DOHH2 (cell line): ENCODE data around the gene SNRPA.
A peak's percentile ranks its signal among the peaks of the same experiment; 100 is the strongest.

Experiments used
- H3F3A ChIP-seq: fragments of 200-600 bp; sonication (generic), shearing (Covaris generic); 2 replicates; pipeline ENCODE4 v1.6.0; 2016; ENCODE audit warnings: antibody characterized with exemption, mild to moderate bottlenecking; ENCODE audit not compliant: control insufficient read depth, insufficient read depth
- H3K27ac ChIP-seq: fragments of 200-600 bp; sonication (generic); 2 replicates; pipeline ENCODE4 v1.5.1; 2014; ENCODE audit warnings: low read depth, mild to moderate bottlenecking, low read length, moderate library complexity
- H3K27me3 ChIP-seq: fragments of 200-600 bp; sonication (generic); 2 replicates; pipeline ENCODE4 v1.6.1; 2014; ENCODE audit warnings: mild to moderate bottlenecking, low read length, mixed read lengths; ENCODE audit not compliant: control insufficient read depth
- H3K36me3 ChIP-seq: fragments of 200-600 bp; sonication (generic); 2 replicates; pipeline ENCODE4 v1.6.1; 2014; ENCODE audit warnings: mild to moderate bottlenecking, low read length, moderate library complexity, mixed read lengths; ENCODE audit not compliant: control insufficient read depth
- H3K4me1 ChIP-seq: fragments of 200-600 bp; sonication (generic); 2 replicates; pipeline ENCODE4 v1.6.1; 2014; ENCODE audit warnings: mild to moderate bottlenecking, low read length, mixed read lengths; ENCODE audit not compliant: control insufficient read depth
- H3K4me2 ChIP-seq: fragments of 200-600 bp; sonication (generic); 2 replicates; pipeline ENCODE4 v1.6.0; 2014; ENCODE audit warnings: mild to moderate bottlenecking, low read length, moderate library complexity
- H3K4me3 ChIP-seq: fragments of 200-600 bp; sonication (generic); 2 replicates; pipeline ENCODE4 v1.5.1; 2014; ENCODE audit warnings: mild to moderate bottlenecking, low read length, mixed read lengths
- H3K79me2 ChIP-seq: fragments of 200-600 bp; sonication (generic); 2 replicates; pipeline ENCODE4 v1.6.1; 2014; ENCODE audit warnings: mild to moderate bottlenecking, low read length, mixed read lengths; ENCODE audit not compliant: control insufficient read depth
- H3K9me2 ChIP-seq: fragments of 200-600 bp; sonication (generic); replicated peaks from 2 replicates; pipeline ENCODE4 v1.6.1; 2014; ENCODE audit warnings: mild to moderate bottlenecking, low read length, mixed read lengths; ENCODE audit not compliant: control insufficient read depth
- H3K9me3 ChIP-seq: fragments of 200-600 bp; sonication (generic); 2 replicates; pipeline ENCODE4 v1.6.1; 2014; ENCODE audit warnings: antibody characterized with exemption, low read length, mixed read lengths; ENCODE audit not compliant: control insufficient read depth, insufficient read depth
- H4K20me1 ChIP-seq: fragments of 200-600 bp; sonication (generic); 2 replicates; pipeline ENCODE4 v1.6.0; 2014; ENCODE audit warnings: low read depth, mild to moderate bottlenecking, antibody characterized with exemption, low read length, moderate library complexity; ENCODE audit not compliant: control insufficient read depth, insufficient read depth
- EZH2phosphoT487 ChIP-seq: fragments of 200-600 bp; sonication (generic); IDR thresholded peaks from 2 replicates; pipeline ENCODE4 v1.6.1; 2017; ENCODE audit warnings: borderline replicate concordance, mild to moderate bottlenecking, antibody characterized with exemption, low read length, moderate library complexity, mixed read lengths
- TF ChIP-seq, protein P1 (sequence below): fragments of 200-600 bp; sonication (generic); IDR thresholded peaks from one replicate; pipeline ENCODE4 v1.5.1; 2014; ENCODE audit warnings: antibody characterized with exemption, mild to moderate bottlenecking, low read depth, low read length; ENCODE audit not compliant: poor library complexity, severe bottlenecking

SNRPA gene

DNA sequence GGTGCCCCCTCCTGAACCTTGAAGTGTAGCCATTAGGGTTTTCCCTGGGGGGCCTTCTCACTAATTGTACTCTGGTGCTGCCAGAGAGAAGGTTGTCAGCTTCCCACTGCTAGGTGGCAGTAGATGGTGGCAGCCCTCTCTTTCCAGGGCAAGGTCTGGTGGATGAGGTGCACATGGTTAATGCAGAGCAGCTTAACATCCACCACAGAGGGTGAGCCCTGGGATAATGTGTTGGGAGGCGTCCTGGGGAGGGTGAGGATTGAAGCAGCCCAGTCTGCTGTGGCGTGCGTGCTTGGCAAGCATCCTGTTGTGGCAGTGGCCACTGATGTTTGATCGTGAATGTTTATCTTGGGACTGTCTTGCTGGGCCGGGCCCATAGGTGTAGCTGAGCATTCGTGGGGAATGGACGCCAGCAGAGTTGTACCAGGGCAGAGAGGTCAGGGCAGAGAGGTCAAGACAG, 53.8 kb downstream of the SNRPA start:
- Histone ChIP-seq H3K79me2 (peaks cover 83% of the 10 kb centered on the region), H3K27ac (peak overlapping the region; percentile 75), H3K36me3 (peaks cover 93% of the 10 kb centered on the region), H3K9me2 (no peaks in the 10 kb centered on the region), H3K4me3 (no peak overlapping the region), H3K4me1 (peaks cover 78% of the 10 kb centered on the region), H3K9me3 (no peaks in the 10 kb centered on the region), H4K20me1 (peaks cover 57% of the 10 kb centered on the region), H3K4me2 (peak overlapping the region; percentile 84), H3F3A (peaks cover 9% of the 10 kb centered on the region), H3K27me3 (no peaks in the 10 kb centered on the region)
- TF ChIP-seq EZH2phosphoT487: no peak
- TF ChIP-seq, protein P1, sequence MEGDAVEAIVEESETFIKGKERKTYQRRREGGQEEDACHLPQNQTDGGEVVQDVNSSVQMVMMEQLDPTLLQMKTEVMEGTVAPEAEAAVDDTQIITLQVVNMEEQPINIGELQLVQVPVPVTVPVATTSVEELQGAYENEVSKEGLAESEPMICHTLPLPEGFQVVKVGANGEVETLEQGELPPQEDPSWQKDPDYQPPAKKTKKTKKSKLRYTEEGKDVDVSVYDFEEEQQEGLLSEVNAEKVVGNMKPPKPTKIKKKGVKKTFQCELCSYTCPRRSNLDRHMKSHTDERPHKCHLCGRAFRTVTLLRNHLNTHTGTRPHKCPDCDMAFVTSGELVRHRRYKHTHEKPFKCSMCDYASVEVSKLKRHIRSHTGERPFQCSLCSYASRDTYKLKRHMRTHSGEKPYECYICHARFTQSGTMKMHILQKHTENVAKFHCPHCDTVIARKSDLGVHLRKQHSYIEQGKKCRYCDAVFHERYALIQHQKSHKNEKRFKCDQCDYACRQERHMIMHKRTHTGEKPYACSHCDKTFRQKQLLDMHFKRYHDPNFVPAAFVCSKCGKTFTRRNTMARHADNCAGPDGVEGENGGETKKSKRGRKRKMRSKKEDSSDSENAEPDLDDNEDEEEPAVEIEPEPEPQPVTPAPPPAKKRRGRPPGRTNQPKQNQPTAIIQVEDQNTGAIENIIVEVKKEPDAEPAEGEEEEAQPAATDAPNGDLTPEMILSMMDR: peak; percentile 13

DNA sequence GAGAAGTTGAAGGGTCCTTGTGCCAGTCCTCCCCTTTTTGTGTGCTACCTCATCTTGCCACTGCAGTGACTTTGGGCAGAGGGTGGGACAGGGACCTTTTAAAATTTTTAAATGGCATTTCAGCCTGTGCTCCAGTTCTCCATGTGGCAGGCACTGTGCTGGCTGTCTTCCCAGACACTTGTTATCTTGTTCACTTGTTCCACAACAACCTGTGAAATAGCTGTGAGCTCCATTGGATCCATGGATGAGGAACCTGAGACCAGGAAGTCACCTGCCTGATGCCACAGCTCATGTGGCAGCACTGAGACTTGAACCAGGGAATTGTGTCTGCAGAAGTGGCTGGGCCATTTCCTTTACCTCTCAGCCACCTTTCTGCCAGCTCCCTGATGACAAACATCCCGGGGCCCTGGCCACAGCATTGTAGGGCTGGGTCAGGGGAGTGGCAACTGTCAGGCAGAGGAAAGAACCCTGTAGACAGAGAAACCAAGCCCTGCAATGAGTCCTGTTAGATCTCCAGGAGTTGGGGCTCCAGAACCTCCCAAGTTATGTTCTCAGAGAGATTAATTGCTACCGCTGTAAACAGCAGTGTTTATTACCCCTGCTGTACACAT, 54.4 kb downstream of the SNRPA start:
- Histone ChIP-seq H3K9me2 (no peaks in the 10 kb centered on the region), H3K4me2 (peak overlapping the region; percentile 84), H3K27me3 (no peaks in the 10 kb centered on the region), H3K79me2 (peaks cover 77% of the 10 kb centered on the region), H3K4me3 (no peak overlapping the region), H3K27ac (peak overlapping the region; percentile 75; the same call in 1 of the 2 replicates), H3K4me1 (peaks cover 73% of the 10 kb centered on the region), H4K20me1 (peaks cover 51% of the 10 kb centered on the region), H3F3A (peaks cover 9% of the 10 kb centered on the region), H3K9me3 (no peaks in the 10 kb centered on the region), H3K36me3 (peaks cover 90% of the 10 kb centered on the region)
- no peak for TF ChIP-seq EZH2phosphoT487
- TF ChIP-seq, protein P1: no peak

DNA sequence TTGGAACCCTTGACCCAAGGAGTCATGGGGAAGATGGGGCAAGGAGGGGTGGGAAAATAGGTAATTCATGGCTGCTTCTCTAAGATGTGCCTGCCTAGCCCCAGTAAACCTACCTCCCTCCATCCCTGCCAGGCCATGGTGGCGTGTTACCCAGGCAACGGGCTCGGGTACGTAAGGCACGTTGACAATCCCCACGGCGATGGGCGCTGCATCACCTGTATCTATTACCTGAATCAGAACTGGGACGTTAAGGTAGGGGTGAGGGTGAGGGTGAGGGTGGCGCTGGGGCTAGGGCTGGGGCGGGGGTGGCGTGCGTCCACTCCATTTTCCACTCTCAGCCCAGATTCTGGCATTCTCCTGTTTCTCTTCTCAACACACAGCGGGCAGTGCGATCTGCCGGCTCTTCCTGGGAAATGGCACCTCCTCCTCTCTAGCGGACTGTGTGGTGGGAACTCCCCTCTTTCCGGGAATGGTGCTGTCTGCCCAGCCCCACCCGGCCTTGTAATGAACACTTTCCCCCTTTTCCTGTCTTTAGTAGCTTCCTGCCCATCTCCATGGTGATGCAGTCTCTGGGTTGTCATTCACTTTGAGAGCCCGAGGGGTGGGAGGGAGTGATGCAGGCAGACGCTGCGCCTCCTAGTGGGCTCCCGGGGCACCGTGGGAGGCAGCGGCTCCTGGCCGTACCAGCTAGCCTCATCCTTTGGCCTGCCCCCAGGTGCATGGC, 55.6 kb downstream of the SNRPA start:
- Histone ChIP-seq H3K79me2 (peaks cover 66% of the 10 kb centered on the region), H3K36me3 (peaks cover 79% of the 10 kb centered on the region), H3K9me2 (no peaks in the 10 kb centered on the region), H3F3A (peaks cover 9% of the 10 kb centered on the region), H3K27ac (0 out of 2 replicates have a peak overlapping the region, but pooled peaks have one; percentile 22), H3K9me3 (no peaks in the 10 kb centered on the region), H3K4me2 (peak overlapping the region; percentile 84), H4K20me1 (peaks cover 44% of the 10 kb centered on the region), H3K4me1 (peaks cover 65% of the 10 kb centered on the region), H3K27me3 (peaks cover 5% of the 10 kb centered on the region), H3K4me3 (peak overlapping the region; percentile 51)
- no peak for TF ChIP-seq EZH2phosphoT487
- TF ChIP-seq, protein P1: peak; percentile 99
